Measurements from ENCODE around the gene CORO2B. TPM values are rescaled to one million over a fixed set of nuclear protein-coding genes. Genes with fewer than 3 reads are reported as not detected.
"Not testable (repeated sequence)": the region's sequence is repeated elsewhere in the genome, so short reads cannot be mapped to it uniquely, and the experiment has no call there.

Gene CORO2B
- total RNA-seq, 2 experiments from 2014 or later = 0.07 to 0.19 TPM

- H3K27ac Mint-ChIP-seq = no peak overlapping the region
- H3K9me3 Mint-ChIP-seq = no peaks in the 10 kb centered on the region
- H3K27me3 Mint-ChIP-seq = peaks cover 14% of the 10 kb centered on the region
- DNase-seq = no peak
- H3K4me3 Mint-ChIP-seq = no peak overlapping the region
- CTCF ChIA-PET = interaction anchor here (0.8 to 4.5 kb wide), 17 partner anchors 9 to 368 kb away, joined by 3 to 164 read pairs (median 6); no protein-coding TSS in a partner anchor
- intact Hi-C loops (cut with micrococcal nuclease) = loop anchor here (1.0 to 5.0 kb wide), 4 partner anchors 116 to 369 kb away; no protein-coding TSS in a partner anchor
- POLR2A ChIA-PET = interaction anchor here (1.2 kb wide), 1 partner anchor 32 kb away, joined by 4 read pairs; no protein-coding TSS in a partner anchor
- H3K4me1 Mint-ChIP-seq (ENCODE audit: low read depth) = peaks cover 2% of the 10 kb centered on the region
- no peaks in the 10 kb centered on the region for H3K36me3 Mint-ChIP-seq
These were observed 96.2 kb downstream of the CORO2B start for GRCh38 chr15:68674975-68675374.

DNA sequence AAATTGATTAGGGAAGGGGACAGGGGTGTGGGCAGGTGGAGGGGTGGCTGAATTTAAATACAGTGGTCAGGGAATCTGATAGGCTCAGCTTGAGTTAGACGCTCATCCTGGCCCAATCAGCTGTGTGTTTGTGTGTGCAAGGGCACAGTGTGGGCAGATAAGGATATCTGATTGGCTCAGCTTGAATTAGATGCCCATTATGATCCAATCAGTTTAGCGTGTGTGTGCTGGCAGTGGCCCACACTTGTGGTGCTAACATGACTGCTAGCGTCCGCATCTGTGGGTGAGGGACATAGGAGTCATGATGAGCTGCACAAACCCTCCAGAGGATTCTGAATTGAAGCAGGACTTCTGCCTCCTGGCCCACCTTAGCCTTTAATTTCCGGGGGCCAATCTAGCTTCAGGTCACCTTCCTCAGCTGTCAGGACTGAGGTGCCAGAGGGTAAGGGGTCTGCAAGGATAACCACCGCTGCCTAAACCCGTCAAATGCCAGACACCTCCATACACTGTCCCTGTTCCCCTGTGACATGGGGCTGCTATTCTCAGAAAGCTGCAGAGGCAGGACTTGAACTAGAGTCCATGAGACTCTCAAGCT, 97.3 kb downstream of the CORO2B start:
- H3K4me3 Mint-ChIP-seq = no peak overlapping the region
- ChIA-PET POLR2A (interaction anchor here (1.2 kb wide), 1 partner anchor 31 kb away, joined by 4 read pairs; no protein-coding TSS in a partner anchor), CTCF (interaction anchor here (0.7 to 4.5 kb wide), 14 partner anchors 8 to 370 kb away, joined by 3 to 164 read pairs (median 4); no protein-coding TSS in a partner anchor)
- H3K36me3 Mint-ChIP-seq = no peaks in the 10 kb centered on the region
- no peak for DNase-seq
- intact Hi-C loops (cut with micrococcal nuclease) = no loop called here
- peaks cover 14% of the 10 kb centered on the region for H3K27me3 Mint-ChIP-seq
- peaks cover 2% of the 10 kb centered on the region for H3K4me1 Mint-ChIP-seq (ENCODE audit: low read depth)
- H3K9me3 Mint-ChIP-seq = no peaks in the 10 kb centered on the region
- no peak overlapping the region for H3K27ac Mint-ChIP-seq

DNA sequence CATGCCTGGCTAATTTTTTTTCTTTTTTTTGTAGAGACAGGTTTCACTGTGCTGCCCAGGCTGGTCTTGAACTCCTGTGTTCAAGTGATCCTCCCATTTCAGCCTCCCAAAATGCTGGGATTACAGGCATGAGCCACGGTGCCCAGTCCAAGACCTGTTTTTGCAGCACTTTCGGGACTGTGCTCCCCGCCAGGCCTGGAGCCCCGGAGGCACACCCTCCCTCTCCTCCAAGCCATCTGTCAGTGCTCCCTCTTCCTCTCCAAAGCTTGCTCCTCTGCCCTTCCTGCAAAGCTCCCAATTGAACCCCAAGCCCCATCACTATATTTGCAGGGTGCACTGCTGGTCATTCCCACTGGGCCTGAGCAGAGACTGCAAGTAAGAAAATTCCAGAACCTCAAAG, 98.1 kb downstream of the CORO2B start:
- peaks cover 2% of the 10 kb centered on the region for H3K4me1 Mint-ChIP-seq (ENCODE audit: low read depth)
- H3K27me3 Mint-ChIP-seq = peaks cover 7% of the 10 kb centered on the region
- intact Hi-C loops (cut with micrococcal nuclease) = no loop called here
- no peak for DNase-seq
- H3K9me3 Mint-ChIP-seq = no peaks in the 10 kb centered on the region
- no peak overlapping the region for H3K27ac Mint-ChIP-seq
- ChIA-PET CTCF (interaction anchor here (0.7 to 4.5 kb wide), 7 partner anchors 9 to 370 kb away, joined by 3 to 94 read pairs (median 3); no protein-coding TSS in a partner anchor), POLR2A (no interaction called here)
- no peak overlapping the region for H3K4me3 Mint-ChIP-seq
- H3K36me3 Mint-ChIP-seq = no peaks in the 10 kb centered on the region

DNA sequence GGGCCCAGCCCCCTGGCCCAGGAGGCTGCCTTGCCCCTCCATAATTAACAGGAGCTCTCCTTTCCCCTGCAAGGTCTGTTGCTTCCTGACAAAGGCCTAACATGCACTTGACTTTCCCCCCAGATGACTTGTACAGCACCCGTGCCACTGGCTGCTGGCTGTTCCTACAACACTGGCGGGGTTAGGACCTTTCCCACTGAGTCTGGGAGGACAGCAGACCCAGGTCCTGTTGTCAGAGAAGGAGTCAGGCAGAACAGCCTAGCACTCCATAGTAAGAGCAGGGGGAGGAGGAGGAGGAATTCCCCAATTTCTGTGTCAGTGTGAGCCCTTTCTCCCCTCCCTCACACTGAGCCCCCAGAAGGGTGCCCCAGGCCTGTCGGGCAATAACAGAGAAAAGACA, 99.2 kb downstream of the CORO2B start:
- Mint-ChIP-seq H3K4me1 (ENCODE audit: low read depth) (peaks cover 2% of the 10 kb centered on the region), H3K9me3 (no peaks in the 10 kb centered on the region), H3K27me3 (peaks cover 3% of the 10 kb centered on the region), H3K27ac (no peak overlapping the region), H3K36me3 (no peaks in the 10 kb centered on the region), H3K4me3 (no peak overlapping the region)
- DNase-seq = no peak
- intact Hi-C loops (cut with micrococcal nuclease) = no loop called here
- ChIA-PET CTCF (interaction anchor here (1.3 to 2.8 kb wide), 3 partner anchors 12 to 197 kb away, joined by 4 to 8 read pairs (median 8); no protein-coding TSS in a partner anchor), POLR2A (no interaction called here)

DNA sequence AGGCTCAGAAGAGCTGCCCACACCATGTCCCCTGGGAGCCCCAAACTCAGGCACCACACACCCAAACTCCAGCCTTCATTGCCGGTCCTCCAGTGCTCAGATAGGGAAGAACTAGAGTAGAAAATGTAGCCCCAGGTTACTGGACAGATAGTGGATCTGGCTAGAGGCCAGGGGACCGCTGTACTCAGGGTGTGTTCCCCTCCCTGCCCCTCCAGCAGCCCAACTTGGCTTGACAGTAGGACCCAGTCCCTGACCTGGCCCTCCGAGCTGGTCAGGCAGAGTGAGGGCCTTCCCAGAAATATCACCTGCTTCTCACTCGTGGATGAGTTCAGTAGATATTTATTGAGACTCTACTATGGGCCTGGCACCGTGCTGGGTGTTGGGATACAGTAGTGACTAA, 100.0 kb downstream of the CORO2B start:
- intact Hi-C loops (cut with micrococcal nuclease) = no loop called here
- Mint-ChIP-seq H3K36me3 (no peaks in the 10 kb centered on the region), H3K4me3 (no peak overlapping the region), H3K4me1 (ENCODE audit: low read depth) (peaks cover 2% of the 10 kb centered on the region), H3K9me3 (no peaks in the 10 kb centered on the region), H3K27ac (no peak overlapping the region), H3K27me3 (peaks cover 2% of the 10 kb centered on the region)
- CTCF ChIA-PET = interaction anchor here (0.9 to 2.8 kb wide), 3 partner anchors 118 to 425 kb away, joined by 3 to 8 read pairs (median 8); no protein-coding TSS in a partner anchor
- POLR2A ChIA-PET = no interaction called here
- DNase-seq = no peak

- no peaks in the 10 kb centered on the region for H3K9me3 Mint-ChIP-seq
- no peak overlapping the region for H3K4me3 Mint-ChIP-seq
- no peak for DNase-seq
- no peaks in the 10 kb centered on the region for H3K27me3 Mint-ChIP-seq
- POLR2A ChIA-PET = no interaction called here
- CTCF ChIA-PET = interaction anchor here (0.9 to 2.8 kb wide), 3 partner anchors 119 to 426 kb away, joined by 3 to 8 read pairs (median 8); no protein-coding TSS in a partner anchor
- no peaks in the 10 kb centered on the region for H3K36me3 Mint-ChIP-seq
- H3K4me1 Mint-ChIP-seq (ENCODE audit: low read depth) = no peaks in the 10 kb centered on the region
- no peak overlapping the region for H3K27ac Mint-ChIP-seq
- intact Hi-C loops (cut with micrococcal nuclease) = no loop called here
These were observed 100.4 kb downstream of the CORO2B start for GRCh38 chr15:68679161-68679560.

- no peak overlapping the region for H3K4me3 Mint-ChIP-seq
- POLR2A ChIA-PET = no interaction called here
- H3K4me1 Mint-ChIP-seq (ENCODE audit: low read depth) = no peaks in the 10 kb centered on the region
- H3K9me3 Mint-ChIP-seq = no peaks in the 10 kb centered on the region
- intact Hi-C loops (cut with micrococcal nuclease) = no loop called here
- no peak for DNase-seq
- no peaks in the 10 kb centered on the region for H3K27me3 Mint-ChIP-seq
- H3K36me3 Mint-ChIP-seq = no peaks in the 10 kb centered on the region
- CTCF ChIA-PET = interaction anchor here (1.1 to 2.8 kb wide), 2 partner anchors 119 to 130 kb away, joined by 4 to 8 read pairs; no protein-coding TSS in a partner anchor
- H3K27ac Mint-ChIP-seq = no peak overlapping the region
These were observed 101.2 kb downstream of the CORO2B start for GRCh38 chr15:68679961-68680371.

DNA sequence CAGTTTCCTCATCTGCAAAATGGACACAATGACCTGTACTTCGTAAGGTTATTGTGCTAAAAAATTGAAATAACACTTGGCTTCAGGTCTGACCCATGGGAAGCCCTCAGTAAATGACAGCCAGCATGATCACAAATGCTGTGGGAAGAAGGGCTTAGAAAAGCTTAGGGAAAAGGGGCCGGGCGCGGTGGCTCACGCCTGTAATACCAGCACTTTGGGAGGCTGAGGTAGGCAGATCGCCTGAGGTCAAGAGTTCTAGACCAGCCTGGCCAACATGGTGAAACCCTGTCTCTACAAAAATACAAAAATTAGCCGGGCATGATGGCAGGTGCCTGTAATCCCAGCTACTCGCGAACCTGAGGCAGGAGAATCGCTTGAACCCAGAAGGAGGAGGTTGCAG, 102.0 kb downstream of the CORO2B start:
- POLR2A ChIA-PET; H3K4me1 Mint-ChIP-seq (ENCODE audit: low read depth); H3K27me3 Mint-ChIP-seq; H3K9me3 Mint-ChIP-seq; H3K4me3 Mint-ChIP-seq; H3K27ac Mint-ChIP-seq; intact Hi-C loops (cut with micrococcal nuclease); DNase-seq; H3K36me3 Mint-ChIP-seq: not testable (repeated sequence)
- CTCF ChIA-PET = interaction anchor here (1.1 to 2.8 kb wide), 2 partner anchors 120 to 130 kb away, joined by 4 to 8 read pairs; no protein-coding TSS in a partner anchor

GRCh38 chr15:68681836-68682235, 103.0 kb downstream of the CORO2B start:
- H3K9me3 Mint-ChIP-seq = no peaks in the 10 kb centered on the region
- no peaks in the 10 kb centered on the region for H3K36me3 Mint-ChIP-seq
- H3K27ac Mint-ChIP-seq = no peak overlapping the region
- CTCF ChIA-PET = interaction anchor here (1.1 kb wide), 1 partner anchor 194 kb away, joined by 3 read pairs; no protein-coding TSS in a partner anchor
- intact Hi-C loops (cut with micrococcal nuclease) = no loop called here
- DNase-seq = no peak
- POLR2A ChIA-PET = no interaction called here
- H3K27me3 Mint-ChIP-seq = peaks cover under 1% of the 10 kb centered on the region
- no peak overlapping the region for H3K4me3 Mint-ChIP-seq
- H3K4me1 Mint-ChIP-seq (ENCODE audit: low read depth) = no peaks in the 10 kb centered on the region

DNA sequence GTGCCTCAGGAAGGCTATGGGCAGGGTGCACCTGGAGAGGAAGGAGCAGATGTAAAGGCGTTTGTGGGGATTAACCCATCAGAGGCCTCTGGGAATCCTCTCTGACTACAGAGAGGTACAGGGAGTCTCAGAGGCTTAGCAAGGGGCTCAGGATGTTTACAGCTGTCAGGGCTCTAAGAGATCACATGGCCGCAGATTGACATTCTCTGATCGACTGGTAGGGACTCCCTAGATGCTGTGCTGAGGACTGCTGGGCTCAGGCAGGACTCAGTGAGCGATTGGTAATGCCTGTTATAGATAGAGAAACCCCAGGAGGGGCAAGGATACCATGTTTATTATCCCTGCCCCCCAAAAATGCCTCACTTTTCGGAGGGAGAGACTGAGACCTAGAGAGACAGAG, 103.5 kb downstream of the CORO2B start:
- H3K4me1 Mint-ChIP-seq (ENCODE audit: low read depth) = no peaks in the 10 kb centered on the region
- ChIA-PET CTCF (interaction anchor here (1.1 kb wide), 1 partner anchor 194 kb away, joined by 3 read pairs; no protein-coding TSS in a partner anchor), POLR2A (no interaction called here)
- H3K9me3 Mint-ChIP-seq = no peaks in the 10 kb centered on the region
- H3K27ac Mint-ChIP-seq = no peak overlapping the region
- no peak overlapping the region for H3K4me3 Mint-ChIP-seq
- DNase-seq = no peak
- intact Hi-C loops (cut with micrococcal nuclease) = no loop called here
- H3K36me3 Mint-ChIP-seq = no peaks in the 10 kb centered on the region
- peaks cover 2% of the 10 kb centered on the region for H3K27me3 Mint-ChIP-seq

DNA sequence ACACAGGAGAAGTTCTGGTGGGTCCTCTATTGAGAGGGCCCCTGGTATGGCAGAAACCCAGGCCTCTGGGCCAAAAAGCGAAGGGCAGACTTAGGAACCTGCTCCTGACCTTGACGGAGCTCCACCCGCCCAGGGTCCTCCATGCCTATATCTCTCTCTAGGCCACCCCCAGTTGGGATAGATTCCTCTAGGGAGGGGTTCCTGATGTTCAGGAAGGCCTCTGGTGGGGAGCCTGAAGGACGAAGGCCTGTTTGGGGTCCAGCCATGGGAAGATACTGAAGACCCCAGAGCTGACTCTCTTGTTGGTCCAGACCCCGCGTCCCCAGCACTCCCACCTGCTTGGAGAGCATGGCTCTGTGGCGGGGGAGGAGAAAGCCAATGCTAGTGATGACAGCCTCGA, 104.2 kb downstream of the CORO2B start:
- no peak for DNase-seq
- intact Hi-C loops (cut with micrococcal nuclease) = no loop called here
- Mint-ChIP-seq H3K27ac (no peak overlapping the region), H3K27me3 (peaks cover 2% of the 10 kb centered on the region), H3K4me1 (ENCODE audit: low read depth) (no peaks in the 10 kb centered on the region), H3K36me3 (no peaks in the 10 kb centered on the region), H3K9me3 (no peaks in the 10 kb centered on the region), H3K4me3 (no peak overlapping the region)
- POLR2A ChIA-PET = no interaction called here
- CTCF ChIA-PET = no interaction called here

DNA sequence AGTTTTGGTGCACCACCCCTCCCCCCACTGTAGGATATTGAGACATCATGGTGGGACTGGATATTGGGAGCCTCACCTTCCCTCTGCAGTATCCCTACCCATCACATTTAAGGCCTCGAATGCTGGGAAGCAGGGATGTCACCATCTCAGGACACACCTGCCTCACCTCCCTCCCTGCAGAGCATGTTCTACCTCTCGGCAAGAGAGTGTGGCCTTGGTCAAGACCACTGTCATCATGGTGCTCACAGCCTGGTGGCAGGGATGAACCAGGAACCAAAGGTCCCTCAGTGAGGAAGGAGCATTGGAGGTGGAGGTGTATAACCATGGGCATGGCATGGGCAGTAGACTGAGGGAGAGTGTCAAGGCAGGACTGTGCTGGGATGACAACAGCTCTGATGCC, 104.8 kb downstream of the CORO2B start:
- ChIA-PET CTCF (interaction anchor here (0.8 to 1.4 kb wide), 2 partner anchors 8 to 10 kb away, joined by 3 to 4 read pairs; no protein-coding TSS in a partner anchor), POLR2A (no interaction called here)
- Mint-ChIP-seq H3K36me3 (no peaks in the 10 kb centered on the region), H3K27ac (no peak overlapping the region), H3K27me3 (peaks cover 2% of the 10 kb centered on the region), H3K9me3 (no peaks in the 10 kb centered on the region), H3K4me3 (no peak overlapping the region), H3K4me1 (ENCODE audit: low read depth) (no peaks in the 10 kb centered on the region)
- intact Hi-C loops (cut with micrococcal nuclease) = no loop called here
- DNase-seq = no peak

Data from activated CD4-positive, alpha-beta memory T cell treated with anti-CD3 and anti-CD28 coated beads for 36 hours (primary cell).